ENCODE results near the gene DAPK1.
"Not testable (repeated sequence)": the region's sequence is repeated elsewhere in the genome, so short reads cannot be mapped to it uniquely, and the experiment has no call there.

DAPK1 gene

GRCh38 chr9:87498811-87499360 lies 1.2 kb downstream of the DAPK1 start:
- DNase-seq = peak; percentile 39

GRCh38 chr9:87499424-87500017 lies 1.9 kb downstream of the DAPK1 start:
- no peak for DNase-seq

GRCh38 chr9:87500491-87501270 lies 3.0 kb downstream of the DAPK1 start:
- DNase-seq = peak; percentile 68

DNA sequence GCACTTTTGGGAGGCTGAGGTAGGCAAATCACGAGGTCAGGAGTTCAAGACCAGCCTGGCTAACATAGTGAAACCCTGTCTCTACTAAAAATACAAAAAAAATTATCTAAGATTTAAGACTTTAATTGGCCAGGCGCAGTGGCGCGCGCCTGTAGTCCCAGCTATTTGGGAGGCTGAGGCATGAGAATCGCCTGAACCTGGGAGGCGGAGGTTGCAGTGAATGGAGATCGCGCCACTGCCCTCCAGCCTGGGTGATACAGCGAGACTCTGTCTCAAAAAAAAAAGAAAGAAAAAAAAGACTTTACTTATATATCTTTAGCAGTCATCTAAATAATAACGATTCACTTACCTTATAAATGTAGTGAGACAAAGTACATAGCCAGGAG lies 3.6 kb downstream of the DAPK1 start:
- not testable (repeated sequence) for DNase-seq

DNA sequence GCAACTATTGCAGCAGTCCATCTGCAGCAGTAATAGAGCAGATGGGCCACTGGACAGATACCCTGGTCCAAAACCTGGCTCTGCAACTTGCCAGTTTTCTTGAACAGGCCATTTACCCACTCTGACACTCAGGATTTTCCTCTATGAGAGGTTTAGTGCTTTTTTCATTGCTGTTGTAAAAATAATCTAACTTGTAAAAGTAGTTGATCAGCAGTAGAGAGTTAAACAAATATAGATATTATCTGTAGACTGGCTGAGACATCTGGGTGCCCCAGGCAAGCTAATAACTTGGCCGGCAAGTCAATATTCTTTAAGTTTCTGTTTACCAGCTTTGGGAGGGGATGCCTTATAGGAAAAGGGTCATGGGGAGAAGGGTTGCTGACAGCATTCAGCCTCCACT lies 4.1 kb downstream of the DAPK1 start:
- no peak for DNase-seq

DNA sequence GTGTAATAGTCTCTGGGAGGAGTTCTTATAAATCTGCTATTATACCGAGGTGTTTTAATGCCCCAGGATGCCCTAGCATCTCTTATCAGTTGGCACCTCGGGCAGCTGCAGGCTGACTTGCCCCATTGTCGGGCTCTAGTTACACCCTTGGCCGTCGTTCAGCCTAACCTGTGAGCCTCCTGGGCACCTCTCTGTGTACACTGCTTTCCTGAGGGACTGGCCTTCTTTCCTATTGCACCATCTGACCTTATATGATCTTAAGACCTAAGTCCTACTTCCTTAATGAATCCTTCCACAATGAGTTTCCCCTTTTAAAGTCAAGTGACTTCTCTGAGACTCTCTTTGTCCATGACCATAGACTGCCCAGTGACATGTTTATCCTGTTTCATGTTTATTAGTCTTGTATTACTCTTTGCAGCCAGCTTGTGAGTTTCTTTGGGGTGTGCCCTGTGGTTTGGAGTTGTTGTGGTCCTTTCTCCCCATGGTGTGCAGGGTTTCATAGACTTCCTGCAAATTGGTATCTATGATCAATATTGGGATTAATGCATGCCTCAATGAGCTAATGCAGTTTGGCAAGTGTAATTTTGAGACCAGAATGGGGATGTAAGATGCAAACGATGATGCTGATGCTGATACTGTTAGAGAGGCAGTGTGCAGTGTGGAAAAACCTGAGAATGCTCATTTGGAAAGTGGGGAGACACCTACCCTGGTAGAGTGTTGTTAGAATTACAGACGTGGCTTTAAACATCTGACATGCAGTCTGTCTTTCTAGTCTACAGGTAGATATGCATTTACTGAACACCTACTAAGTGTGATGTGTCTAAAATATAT lies 4.9 kb downstream of the DAPK1 start:
- DNase-seq = peak; percentile 53

DNA sequence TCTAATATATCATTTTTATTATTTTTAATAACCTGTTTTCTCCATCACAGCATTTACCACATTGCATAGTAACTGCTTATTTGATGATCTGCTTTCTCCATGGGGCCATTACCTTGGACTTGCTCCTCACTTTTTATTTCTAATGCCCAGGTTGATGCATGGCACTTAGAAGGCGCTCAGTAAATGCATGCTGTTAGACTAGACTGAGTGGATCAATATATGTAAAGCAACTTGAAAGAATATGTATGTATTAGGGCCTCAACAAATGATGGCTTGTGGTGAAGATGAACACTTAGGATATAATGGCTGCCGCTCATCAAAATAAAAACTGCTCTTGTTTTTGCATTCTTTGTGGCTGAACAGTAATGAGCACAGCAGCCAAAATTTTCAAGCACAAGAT lies 5.8 kb downstream of the DAPK1 start:
- DNase-seq = no peak

DNA sequence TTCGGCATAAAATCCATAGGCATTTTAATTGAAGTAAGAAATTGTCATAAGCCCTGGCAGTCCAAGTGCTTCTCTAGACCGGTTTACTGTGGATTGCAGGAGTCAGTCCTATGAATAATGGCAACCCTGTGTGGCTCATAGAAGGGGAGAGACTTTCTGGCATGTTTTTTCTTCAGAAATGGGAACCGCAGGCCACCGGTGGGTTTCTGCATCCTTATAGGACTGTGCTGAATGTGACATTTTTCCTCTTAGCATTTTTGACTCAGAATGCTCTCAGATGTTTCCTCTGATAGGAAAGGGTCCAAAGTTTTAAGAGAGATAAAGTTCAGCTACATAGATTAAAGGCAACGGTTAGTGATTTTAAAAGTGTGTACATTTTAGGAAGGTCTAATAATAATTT lies 6.3 kb downstream of the DAPK1 start:
- DNase-seq = peak; percentile 47

DNA sequence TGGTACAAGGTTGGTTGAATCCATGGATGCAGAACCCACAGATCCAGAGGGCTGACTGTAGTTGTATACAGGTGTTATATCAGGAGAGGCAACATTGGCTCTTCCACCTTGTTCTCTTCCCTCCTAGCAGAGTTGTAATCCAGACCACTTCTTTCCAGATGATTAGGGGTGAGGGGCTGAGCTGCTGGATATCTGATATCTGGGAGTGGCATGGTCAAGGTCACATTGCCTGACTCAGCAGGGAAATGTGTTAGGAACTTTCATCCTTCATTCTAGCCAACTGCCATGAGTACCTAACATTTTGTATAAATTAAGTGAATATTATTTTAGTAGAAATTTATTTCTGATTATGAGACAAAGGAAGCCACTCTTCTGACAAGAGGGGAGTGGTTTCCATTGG lies 7.3 kb downstream of the DAPK1 start:
- no peak for DNase-seq

- DNase-seq = no peak
These were observed 8.4 kb downstream of the DAPK1 start for GRCh38 chr9:87505869-87506678.

DNA sequence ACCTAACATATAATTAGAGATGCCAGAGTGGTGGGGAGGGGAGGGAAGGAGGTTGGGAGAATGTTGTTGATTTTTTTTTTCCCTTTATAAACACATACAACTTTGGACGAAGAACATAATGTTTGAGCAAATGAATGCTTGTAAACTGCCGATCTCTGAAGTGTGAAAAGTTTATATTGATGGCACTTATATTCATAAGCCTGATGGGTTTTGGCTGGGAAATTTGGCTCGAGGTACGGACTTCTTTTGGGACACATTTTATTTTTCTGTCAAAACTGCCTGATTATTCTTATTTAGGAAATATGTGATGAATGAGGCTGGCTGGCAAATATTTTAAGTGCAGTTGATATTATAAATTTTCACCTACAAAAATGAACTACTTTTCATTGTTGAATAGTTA lies 9.9 kb downstream of the DAPK1 start:
- DNase-seq = no peak

DNA sequence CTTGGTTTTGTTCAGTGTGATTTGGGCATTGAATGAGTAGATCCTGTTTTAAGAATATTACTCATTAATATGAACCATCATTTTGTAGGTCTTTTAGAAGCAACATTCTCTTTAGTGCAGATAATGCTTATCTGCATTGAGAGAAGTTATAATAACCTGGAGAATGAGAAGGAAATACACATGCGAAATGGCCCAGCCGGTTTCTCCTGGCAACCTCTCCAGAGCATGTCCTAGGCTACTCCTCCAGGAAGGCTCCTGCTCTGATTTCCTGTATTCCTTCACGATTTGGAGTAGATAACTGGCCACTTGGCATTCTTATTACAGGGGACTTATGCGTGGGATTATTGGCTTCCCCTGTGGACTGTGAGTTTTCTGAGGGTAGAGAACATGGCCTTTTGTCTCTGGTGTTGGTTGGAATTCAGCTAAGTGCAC lies 12.6 kb downstream of the DAPK1 start:
- no peak for DNase-seq

GRCh38 chr9:87512311-87512710 lies 14.6 kb downstream of the DAPK1 start:
- no peak for DNase-seq

- DNase-seq = no peak
These were observed 15.5 kb downstream of the DAPK1 start for GRCh38 chr9:87513161-87513560.

GRCh38 chr9:87513880-87514535 lies 16.3 kb downstream of the DAPK1 start:
- DNase-seq = no peak

DNA sequence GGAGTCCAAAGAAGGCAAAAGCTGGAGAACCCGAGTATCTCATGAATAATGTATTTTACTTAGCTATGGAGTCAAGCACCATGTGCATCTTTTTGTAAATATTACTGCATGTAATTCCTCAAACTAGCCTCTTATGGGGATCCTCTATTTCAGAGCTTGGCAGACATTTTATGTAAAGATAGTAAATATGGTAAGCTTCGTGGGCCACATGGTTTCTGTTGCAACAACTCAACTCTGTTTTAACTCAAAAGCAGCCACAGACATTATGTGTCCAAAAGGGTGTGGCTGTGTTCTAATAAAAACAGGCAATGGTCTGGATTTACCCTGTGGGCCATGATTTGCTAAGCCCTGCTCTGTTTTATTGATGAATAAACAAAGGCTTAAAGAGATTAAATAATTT lies 17.3 kb downstream of the DAPK1 start:
- no peak for DNase-seq

GRCh38 chr9:87515588-87516221 lies 18.0 kb downstream of the DAPK1 start:
- DNase-seq = no peak

DNA sequence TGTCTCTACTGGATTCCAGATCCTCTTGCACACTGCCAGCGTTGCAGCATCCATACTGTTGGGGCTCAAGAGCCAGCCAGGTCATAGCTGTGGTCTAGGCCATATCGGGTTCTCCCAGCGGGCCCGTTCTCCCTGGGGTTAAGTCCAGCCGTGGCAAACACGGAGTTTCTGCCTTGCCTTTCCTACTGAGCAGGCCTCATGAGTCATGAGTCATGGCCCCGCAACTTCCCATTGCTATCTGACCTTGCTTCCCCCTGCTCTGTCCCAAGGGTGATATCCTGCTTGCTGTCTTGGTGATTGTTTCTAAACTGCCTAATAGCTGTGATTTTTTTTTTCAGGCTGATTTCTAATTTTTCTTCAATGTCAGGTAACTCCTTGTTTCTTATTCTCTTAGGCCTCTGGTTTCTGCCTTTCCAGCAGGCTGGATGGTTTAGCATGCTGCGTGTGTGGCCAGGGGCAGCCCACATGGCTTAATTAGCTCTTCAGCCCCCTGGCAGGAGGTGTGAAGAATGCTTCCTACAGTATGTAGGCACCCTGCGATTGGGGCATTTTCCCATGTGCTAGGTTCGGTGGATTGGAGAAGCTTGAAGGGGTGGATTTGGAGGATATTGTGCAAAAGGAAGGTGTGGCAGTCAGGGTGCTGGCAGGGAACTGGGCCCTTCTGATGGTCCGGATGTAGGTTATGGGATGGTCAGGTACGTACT lies 18.7 kb downstream of the DAPK1 start:
- peak; percentile 87 for DNase-seq

DNA sequence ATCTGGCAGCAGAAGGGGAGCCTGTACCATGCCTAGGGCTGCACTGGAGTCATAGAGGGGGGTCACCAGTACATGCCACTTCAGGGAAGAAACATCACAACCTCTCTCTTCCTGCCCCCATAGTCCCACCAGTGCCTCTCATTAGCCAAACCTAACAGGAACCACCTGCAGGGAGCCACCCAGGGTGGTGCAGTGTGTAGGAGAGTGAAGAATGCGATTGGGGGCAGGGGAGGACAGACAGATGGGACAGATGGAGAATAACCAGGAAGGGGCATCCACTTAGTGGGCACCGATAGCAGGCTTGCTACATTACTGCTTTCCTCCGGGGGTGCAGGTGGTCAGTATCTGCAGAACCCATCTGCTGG lies 19.2 kb downstream of the DAPK1 start:
- no peak for DNase-seq

GRCh38 chr9:87517732-87518131 lies 20.1 kb downstream of the DAPK1 start:
- no peak for DNase-seq

Measured in hematopoietic multipotent progenitor cell treated with erythropoietin and hydrocortisone succinate and interleukin-3 and kit ligand, for 8 days (in vitro differentiated cells).